GM12874 (cell line): ENCODE measurements around the gene RUVBL2.

Source experiments
- TF ChIP-seq, protein P1 (sequence below): IDR thresholded peaks from 2 replicates; pipeline ENCODE4 v1.5.1; 2011; ENCODE audit warnings: low read depth, mild to moderate bottlenecking, control low read depth, low read length, moderate library complexity; ENCODE audit not compliant: insufficient read depth

RUVBL2 gene

DNA sequence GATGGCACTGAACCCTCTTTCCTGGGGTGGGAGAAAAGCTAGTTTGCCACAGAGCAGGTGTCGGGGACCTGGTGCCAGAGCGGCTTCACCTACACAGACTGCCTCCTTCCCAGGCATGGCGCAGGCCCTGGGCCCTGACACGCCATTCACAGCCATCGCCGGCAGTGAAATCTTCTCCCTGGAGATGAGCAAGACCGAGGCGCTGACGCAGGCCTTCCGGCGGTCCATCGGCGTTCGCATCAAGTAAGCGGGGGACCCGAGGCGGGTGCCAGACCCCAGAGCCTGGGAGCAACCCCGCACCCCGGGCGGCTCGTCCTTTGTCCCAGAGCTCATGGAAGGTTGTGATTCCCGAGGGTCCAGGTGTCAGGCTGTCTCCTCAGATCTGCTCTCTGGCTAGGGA is 13.2 kb downstream of the RUVBL2 start:
- TF ChIP-seq, protein P1, sequence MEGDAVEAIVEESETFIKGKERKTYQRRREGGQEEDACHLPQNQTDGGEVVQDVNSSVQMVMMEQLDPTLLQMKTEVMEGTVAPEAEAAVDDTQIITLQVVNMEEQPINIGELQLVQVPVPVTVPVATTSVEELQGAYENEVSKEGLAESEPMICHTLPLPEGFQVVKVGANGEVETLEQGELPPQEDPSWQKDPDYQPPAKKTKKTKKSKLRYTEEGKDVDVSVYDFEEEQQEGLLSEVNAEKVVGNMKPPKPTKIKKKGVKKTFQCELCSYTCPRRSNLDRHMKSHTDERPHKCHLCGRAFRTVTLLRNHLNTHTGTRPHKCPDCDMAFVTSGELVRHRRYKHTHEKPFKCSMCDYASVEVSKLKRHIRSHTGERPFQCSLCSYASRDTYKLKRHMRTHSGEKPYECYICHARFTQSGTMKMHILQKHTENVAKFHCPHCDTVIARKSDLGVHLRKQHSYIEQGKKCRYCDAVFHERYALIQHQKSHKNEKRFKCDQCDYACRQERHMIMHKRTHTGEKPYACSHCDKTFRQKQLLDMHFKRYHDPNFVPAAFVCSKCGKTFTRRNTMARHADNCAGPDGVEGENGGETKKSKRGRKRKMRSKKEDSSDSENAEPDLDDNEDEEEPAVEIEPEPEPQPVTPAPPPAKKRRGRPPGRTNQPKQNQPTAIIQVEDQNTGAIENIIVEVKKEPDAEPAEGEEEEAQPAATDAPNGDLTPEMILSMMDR: no peak

DNA sequence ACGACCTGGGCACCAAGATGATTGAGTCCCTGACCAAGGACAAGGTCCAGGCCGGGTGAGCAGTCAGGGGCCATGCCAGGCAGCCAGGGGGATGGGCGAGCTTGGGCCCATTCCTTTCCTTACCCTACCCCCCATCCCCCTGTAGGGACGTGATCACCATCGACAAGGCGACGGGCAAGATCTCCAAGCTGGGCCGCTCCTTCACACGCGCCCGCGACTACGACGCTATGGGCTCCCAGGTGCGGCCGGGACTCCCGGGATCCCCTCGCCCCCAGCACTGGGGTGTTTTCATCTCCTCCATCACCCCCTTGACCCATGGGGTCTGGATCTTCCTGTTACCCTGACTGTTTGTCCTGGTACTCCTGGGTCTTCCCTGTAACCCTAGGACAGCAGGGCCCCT is 16.1 kb downstream of the RUVBL2 start:
- TF ChIP-seq, protein P1: no peak

DNA sequence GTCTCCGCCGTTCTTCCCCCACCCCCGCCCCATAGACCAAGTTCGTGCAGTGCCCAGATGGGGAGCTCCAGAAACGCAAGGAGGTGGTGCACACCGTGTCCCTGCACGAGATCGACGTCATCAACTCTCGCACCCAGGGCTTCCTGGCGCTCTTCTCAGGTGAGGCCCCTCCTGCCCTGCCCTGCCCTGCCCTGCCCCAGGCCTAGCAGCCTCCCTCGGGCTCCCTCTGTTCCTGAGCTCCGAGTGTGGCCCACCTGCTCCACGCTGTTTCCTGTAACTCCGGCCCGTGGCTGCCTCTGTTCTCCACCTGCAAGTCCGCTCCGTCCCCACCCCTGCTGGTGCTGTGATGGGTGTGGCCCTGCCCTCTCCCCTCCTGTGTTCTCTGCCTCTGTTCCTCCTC is 16.8 kb downstream of the RUVBL2 start:
- TF ChIP-seq, protein P1: no peak

DNA sequence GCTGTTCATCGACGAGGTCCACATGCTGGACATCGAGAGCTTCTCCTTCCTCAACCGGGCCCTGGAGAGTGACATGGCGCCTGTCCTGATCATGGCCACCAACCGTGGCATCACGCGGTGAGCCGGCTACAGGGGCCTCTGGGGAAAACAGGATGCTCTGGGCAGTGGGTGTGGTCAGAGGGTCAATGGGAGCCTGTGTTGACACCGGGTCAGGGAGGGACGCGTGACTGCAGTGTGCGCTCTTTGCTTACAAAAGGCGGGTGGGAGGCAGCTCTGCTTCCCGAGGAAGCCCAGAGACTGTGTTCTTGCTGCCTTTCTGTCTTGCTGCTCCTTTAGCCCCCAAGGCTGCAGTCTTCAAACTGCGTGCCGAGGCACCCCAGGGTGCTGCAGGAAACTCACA is 17.5 kb downstream of the RUVBL2 start:
- TF ChIP-seq, protein P1: no peak

DNA sequence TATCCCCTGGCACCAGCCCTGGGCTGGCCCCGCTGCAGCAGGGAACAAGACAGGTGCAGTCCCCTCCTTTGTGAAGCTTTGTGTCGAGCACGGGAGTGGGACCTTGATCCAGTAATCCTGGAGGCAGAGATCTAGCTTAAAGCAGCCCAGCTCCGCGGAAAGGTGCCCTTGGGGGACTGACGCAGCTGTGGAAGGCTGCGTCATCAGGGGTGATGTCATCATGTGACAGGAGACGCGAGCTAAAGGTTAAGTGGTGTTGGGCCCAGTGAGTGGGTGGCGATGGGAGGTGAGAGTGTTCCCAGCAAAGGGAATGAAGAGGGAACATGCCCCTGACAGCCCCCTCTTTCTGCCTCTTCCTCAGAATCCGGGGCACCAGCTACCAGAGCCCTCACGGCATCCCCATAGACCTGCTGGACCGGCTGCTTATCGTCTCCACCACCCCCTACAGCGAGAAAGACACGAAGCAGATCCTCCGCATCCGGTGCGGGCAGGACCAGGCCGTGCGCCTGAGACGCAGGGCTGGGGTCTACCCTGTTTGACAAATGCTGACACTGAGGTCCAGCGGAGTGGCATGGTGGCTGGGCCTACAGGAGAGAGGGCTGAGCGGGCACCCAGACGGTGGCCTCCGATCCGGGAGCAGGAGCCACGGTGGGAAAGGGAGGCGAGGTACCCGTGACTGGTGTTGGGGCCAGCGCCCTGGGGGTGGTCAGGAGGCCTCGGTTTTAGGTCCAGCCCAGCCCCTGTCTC is 20.6 kb downstream of the RUVBL2 start:
- TF ChIP-seq, protein P1: no peak

DNA sequence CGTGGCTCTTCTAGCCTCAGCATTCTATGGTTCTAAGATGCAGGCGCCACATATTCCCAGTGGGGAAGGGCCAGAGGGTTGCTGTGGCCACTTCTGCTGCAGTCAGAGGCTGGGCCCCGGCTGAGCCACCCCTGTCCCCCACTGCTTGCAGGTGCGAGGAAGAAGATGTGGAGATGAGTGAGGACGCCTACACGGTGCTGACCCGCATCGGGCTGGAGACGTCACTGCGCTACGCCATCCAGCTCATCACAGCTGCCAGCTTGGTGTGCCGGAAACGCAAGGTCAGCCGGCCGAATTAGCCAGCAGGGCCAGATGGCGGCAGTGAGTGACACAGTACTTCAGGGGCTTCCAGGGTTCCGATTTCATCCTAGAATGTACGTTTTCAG is 21.2 kb downstream of the RUVBL2 start:
- TF ChIP-seq, protein P1: no peak

DNA sequence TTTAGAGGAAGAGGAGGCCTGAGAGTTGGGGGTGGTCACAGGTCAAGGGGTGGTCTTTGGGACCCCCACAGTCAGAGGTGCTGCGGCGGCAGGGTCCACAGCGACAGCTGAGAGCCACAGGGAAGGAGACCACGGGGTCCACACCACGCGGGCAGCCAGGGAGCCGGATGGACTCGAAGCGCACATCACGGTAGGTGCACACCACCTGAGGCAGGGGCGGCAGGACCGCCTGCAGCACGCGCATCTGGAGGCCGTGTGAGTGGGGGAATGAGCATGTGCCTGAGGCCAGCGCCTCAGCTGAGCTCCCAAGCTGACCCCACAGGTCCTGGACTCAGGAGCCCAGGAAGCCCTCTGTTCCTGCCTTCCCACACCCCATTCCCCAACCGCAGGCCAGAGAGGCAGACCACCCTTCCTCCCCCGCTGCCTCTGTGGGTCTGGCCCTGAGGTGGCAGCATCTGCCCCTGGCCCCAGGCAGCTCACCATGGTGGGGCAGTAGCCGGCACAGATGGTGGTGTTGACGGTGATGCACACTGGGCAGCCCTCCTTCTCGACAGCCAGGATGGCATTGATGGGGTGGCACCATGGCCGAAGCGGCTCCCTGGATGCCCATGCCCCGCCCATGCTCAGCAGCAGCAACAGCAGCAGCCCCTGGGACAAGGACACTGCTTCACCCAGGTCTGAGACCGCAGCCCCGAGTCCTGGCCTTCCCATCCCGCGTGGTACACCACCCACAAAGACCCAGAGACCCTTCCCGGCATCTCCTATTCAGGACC is 22.6 kb downstream of the RUVBL2 start:
- TF ChIP-seq, protein P1: no peak
